ENCODE results near the gene NUP107. TPM values are rescaled to one million over a fixed set of nuclear protein-coding genes. Genes with fewer than 3 reads are reported as not detected.
A peak's percentile ranks its signal among the peaks of the same experiment; 100 is the strongest.

NUP107 gene
- total and polyA plus RNA-seq, 3 experiments from 2014 or later = 25.3 to 132 (median 120) TPM

- ChIA-PET CTCF (interaction anchor here (1.2 kb wide), 1 partner anchor 11 kb away, joined by 3 read pairs; no protein-coding TSS in a partner anchor), POLR2A (no interaction called here)
- Histone ChIP-seq H3K4me1 (ENCODE audit: insufficient read depth, low read length) (no peaks in the 10 kb centered on the region), H3K27ac (ENCODE audit: low read depth, low read length) (no peak overlapping the region), H3K4me3 (ENCODE audit: low read length) (no peak overlapping the region), H3K9me3 (ENCODE audit: low read length) (no peaks in the 10 kb centered on the region), H3K36me3 (ENCODE audit: insufficient read depth, low read length) (peaks cover 5% of the 10 kb centered on the region), H3K27me3 (ENCODE audit: insufficient read depth, low read length, poor library complexity, severe bottlenecking) (no peaks in the 10 kb centered on the region)
- peaks cover 0 to under 1% (median 0%) of the 10 kb centered on the region in 3 donors for H3K4me1 Mint-ChIP-seq
- H3K27me3 Mint-ChIP-seq = no peaks in the 10 kb centered on the region
- H3K36me3 Mint-ChIP-seq = peaks cover 0 to 64% (median 32%) of the 10 kb centered on the region in 3 donors
- DNase-seq = no peak
- no peak overlapping the region for H3K4me3 Mint-ChIP-seq
- H3K9me3 Mint-ChIP-seq = no peaks in the 10 kb centered on the region
- peak overlapping the region in 2 of 8 donors; percentile 32 to 74 for H3K27ac Mint-ChIP-seq
Measured at GRCh38 chr12:68755536-68756243, 68.9 kb downstream of the NUP107 start.

GRCh38 chr12:68759852-68760251 is 73.1 kb downstream of the NUP107 start:
- peaks cover 0 to 4% (median 0%) of the 10 kb centered on the region in 3 donors for H3K4me1 Mint-ChIP-seq
- ChIA-PET CTCF (no interaction called here), POLR2A (no interaction called here)
- no peak overlapping the region for H3K4me3 ChIP-seq (ENCODE audit: low read length)
- no peak for DNase-seq
- H3K36me3 ChIP-seq (ENCODE audit: insufficient read depth, low read length) = peaks cover 4% of the 10 kb centered on the region
- H3K36me3 Mint-ChIP-seq = peaks cover 5 to 74% (median 25%) of the 10 kb centered on the region in 3 donors
- no peaks in the 10 kb centered on the region for H3K27me3 ChIP-seq (ENCODE audit: insufficient read depth, low read length, poor library complexity, severe bottlenecking)
- H3K4me1 ChIP-seq (ENCODE audit: insufficient read depth, low read length) = no peaks in the 10 kb centered on the region
- no peak overlapping the region for H3K27ac ChIP-seq (ENCODE audit: low read depth, low read length)
- no peaks in the 10 kb centered on the region for H3K9me3 Mint-ChIP-seq
- H3K4me3 Mint-ChIP-seq = no peak overlapping the region
- no peaks in the 10 kb centered on the region for H3K27me3 Mint-ChIP-seq
- H3K9me3 ChIP-seq (ENCODE audit: low read length) = no peaks in the 10 kb centered on the region
- peak overlapping the region in 1 of 8 donors; percentile 26 for H3K27ac Mint-ChIP-seq

GRCh38 chr12:68760806-68761441 is 74.1 kb downstream of the NUP107 start:
- H3K27me3 Mint-ChIP-seq = no peaks in the 10 kb centered on the region

GRCh38 chr12:68761442-68761812 is 74.6 kb downstream of the NUP107 start:
- ChIA-PET CTCF (no interaction called here), POLR2A (no interaction called here)
- Histone ChIP-seq H3K27ac (ENCODE audit: low read depth, low read length) (no peak overlapping the region), H3K4me1 (ENCODE audit: insufficient read depth, low read length) (no peaks in the 10 kb centered on the region), H3K36me3 (ENCODE audit: insufficient read depth, low read length) (no peaks in the 10 kb centered on the region), H3K4me3 (ENCODE audit: low read length) (no peak overlapping the region), H3K27me3 (ENCODE audit: insufficient read depth, low read length, poor library complexity, severe bottlenecking) (no peaks in the 10 kb centered on the region), H3K9me3 (ENCODE audit: low read length) (no peaks in the 10 kb centered on the region)
- DNase-seq = no peak
- no peak overlapping the region for H3K4me3 Mint-ChIP-seq
- H3K9me3 Mint-ChIP-seq = no peaks in the 10 kb centered on the region
- peaks cover 0 to 4% (median 0%) of the 10 kb centered on the region in 3 donors for H3K4me1 Mint-ChIP-seq
- no peaks in the 10 kb centered on the region for H3K27me3 Mint-ChIP-seq
- H3K27ac Mint-ChIP-seq = peak overlapping the region in 4 of 8 donors; percentile 18 to 82 (median 70)
- peaks cover 5 to 62% (median 19%) of the 10 kb centered on the region in 3 donors for H3K36me3 Mint-ChIP-seq

More at GRCh38 chr12:68760806-68761441, 74.1 kb downstream of the NUP107 start:
- H3K9me3 ChIP-seq (ENCODE audit: low read length) = no peaks in the 10 kb centered on the region
- no peaks in the 10 kb centered on the region for H3K9me3 Mint-ChIP-seq
- peak overlapping the region in 3 of 8 donors; percentile 1 to 45 (median 13) for H3K27ac Mint-ChIP-seq
- H3K27me3 ChIP-seq (ENCODE audit: insufficient read depth, low read length, poor library complexity, severe bottlenecking) = no peaks in the 10 kb centered on the region
- POLR2A ChIA-PET = no interaction called here
- no peaks in the 10 kb centered on the region for H3K4me1 ChIP-seq (ENCODE audit: insufficient read depth, low read length)
- H3K27ac ChIP-seq (ENCODE audit: low read depth, low read length) = no peak overlapping the region
- no peak overlapping the region for H3K4me3 Mint-ChIP-seq
- H3K36me3 ChIP-seq (ENCODE audit: insufficient read depth, low read length) = no peaks in the 10 kb centered on the region
- peaks cover 5 to 66% (median 21%) of the 10 kb centered on the region in 3 donors for H3K36me3 Mint-ChIP-seq
- H3K4me1 Mint-ChIP-seq = peaks cover 0 to 4% (median 0%) of the 10 kb centered on the region in 3 donors
- no peak overlapping the region for H3K4me3 ChIP-seq (ENCODE audit: low read length)
- DNase-seq = no peak
- CTCF ChIA-PET = no interaction called here

- H3K9me3 ChIP-seq (ENCODE audit: low read length) = no peaks in the 10 kb centered on the region
- CTCF ChIA-PET = no interaction called here
- H3K4me3 ChIP-seq (ENCODE audit: low read length) = no peak overlapping the region
- Mint-ChIP-seq H3K4me1 (peaks cover 0 to 4% (median 0%) of the 10 kb centered on the region in 3 donors), H3K36me3 (peaks cover 5 to 63% (median 17%) of the 10 kb centered on the region in 3 donors), H3K9me3 (no peaks in the 10 kb centered on the region), H3K27ac (peak overlapping the region in 4 of 8 donors; percentile 18 to 82 (median 70)), H3K4me3 (no peak overlapping the region), H3K27me3 (no peaks in the 10 kb centered on the region)
- POLR2A ChIA-PET = no interaction called here
- no peaks in the 10 kb centered on the region for H3K27me3 ChIP-seq (ENCODE audit: insufficient read depth, low read length, poor library complexity, severe bottlenecking)
- H3K4me1 ChIP-seq (ENCODE audit: insufficient read depth, low read length) = no peaks in the 10 kb centered on the region
- no peak for DNase-seq
- no peaks in the 10 kb centered on the region for H3K36me3 ChIP-seq (ENCODE audit: insufficient read depth, low read length)
- H3K27ac ChIP-seq (ENCODE audit: low read depth, low read length) = no peak overlapping the region
Measured at GRCh38 chr12:68761901-68762630, 75.3 kb downstream of the NUP107 start.

- H3K27me3 ChIP-seq (ENCODE audit: insufficient read depth, low read length, poor library complexity, severe bottlenecking) = no peaks in the 10 kb centered on the region
- CTCF ChIA-PET = no interaction called here
- no peaks in the 10 kb centered on the region for H3K27me3 Mint-ChIP-seq
- H3K27ac Mint-ChIP-seq = peak overlapping the region in 4 of 8 donors; percentile 1 to 84 (median 21)
- H3K27ac ChIP-seq (ENCODE audit: low read depth, low read length) = no peak overlapping the region
- DNase-seq = no peak
- H3K9me3 ChIP-seq (ENCODE audit: low read length) = no peaks in the 10 kb centered on the region
- H3K4me3 Mint-ChIP-seq = no peak overlapping the region
- no peaks in the 10 kb centered on the region for H3K4me1 ChIP-seq (ENCODE audit: insufficient read depth, low read length)
- peaks cover 5 to 60% (median 11%) of the 10 kb centered on the region in 3 donors for H3K36me3 Mint-ChIP-seq
- POLR2A ChIA-PET = no interaction called here
- H3K9me3 Mint-ChIP-seq = no peaks in the 10 kb centered on the region
- no peak overlapping the region for H3K4me3 ChIP-seq (ENCODE audit: low read length)
- peaks cover 0 to 4% (median 0%) of the 10 kb centered on the region in 3 donors for H3K4me1 Mint-ChIP-seq
- no peaks in the 10 kb centered on the region for H3K36me3 ChIP-seq (ENCODE audit: insufficient read depth, low read length)
Measured at GRCh38 chr12:68762691-68763090, 75.9 kb downstream of the NUP107 start.

GRCh38 chr12:68765696-68766095 is 78.9 kb downstream of the NUP107 start:
- H3K4me1 Mint-ChIP-seq = peaks cover 0 to 3% (median 0%) of the 10 kb centered on the region in 3 donors
- Histone ChIP-seq H3K27ac (ENCODE audit: low read depth, low read length) (no peak overlapping the region), H3K27me3 (ENCODE audit: insufficient read depth, low read length, poor library complexity, severe bottlenecking) (no peaks in the 10 kb centered on the region), H3K9me3 (ENCODE audit: low read length) (no peaks in the 10 kb centered on the region), H3K36me3 (ENCODE audit: insufficient read depth, low read length) (no peaks in the 10 kb centered on the region), H3K4me1 (ENCODE audit: insufficient read depth, low read length) (no peaks in the 10 kb centered on the region), H3K4me3 (ENCODE audit: low read length) (no peak overlapping the region)
- ChIA-PET POLR2A (interaction anchor here (0.6 kb wide), 1 partner anchor 226 kb away, joined by 3 read pairs; no protein-coding TSS in a partner anchor), CTCF (no interaction called here)
- no peak overlapping the region for H3K27ac Mint-ChIP-seq
- no peaks in the 10 kb centered on the region for H3K27me3 Mint-ChIP-seq
- no peak for DNase-seq
- no peaks in the 10 kb centered on the region for H3K9me3 Mint-ChIP-seq
- peaks cover 5 to 48% (median 7%) of the 10 kb centered on the region in 3 donors for H3K36me3 Mint-ChIP-seq
- H3K4me3 Mint-ChIP-seq = no peak overlapping the region
